Fibroblast of skin of right biceps (primary cell): Measurements from ENCODE around the gene SORBS2.

ENCODE experiments used
- DNase-seq: peaks from one replicate; pipeline ENCODE4 v3.0.0-alpha.2; 2013

SORBS2 gene

DNA sequence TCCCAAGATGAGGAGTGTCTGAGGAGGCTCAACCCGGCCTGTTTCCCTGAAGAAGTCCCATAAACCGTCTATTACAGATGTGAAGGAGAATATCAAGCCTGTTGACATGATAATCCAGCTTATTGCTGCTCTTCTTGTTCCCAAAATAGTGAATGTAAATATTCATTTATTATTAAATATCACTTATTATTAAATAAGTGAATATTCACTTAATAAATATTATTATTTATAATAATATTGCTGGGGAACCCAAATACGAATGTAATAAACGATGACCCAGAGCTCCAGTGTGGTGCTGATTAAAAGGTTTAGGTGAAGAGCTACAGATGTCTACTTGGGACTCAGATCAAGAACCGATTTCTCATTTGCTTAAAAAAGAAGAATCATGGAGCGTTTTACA is 23.8 kb upstream of the SORBS2 start:
- no peak for DNase-seq

DNA sequence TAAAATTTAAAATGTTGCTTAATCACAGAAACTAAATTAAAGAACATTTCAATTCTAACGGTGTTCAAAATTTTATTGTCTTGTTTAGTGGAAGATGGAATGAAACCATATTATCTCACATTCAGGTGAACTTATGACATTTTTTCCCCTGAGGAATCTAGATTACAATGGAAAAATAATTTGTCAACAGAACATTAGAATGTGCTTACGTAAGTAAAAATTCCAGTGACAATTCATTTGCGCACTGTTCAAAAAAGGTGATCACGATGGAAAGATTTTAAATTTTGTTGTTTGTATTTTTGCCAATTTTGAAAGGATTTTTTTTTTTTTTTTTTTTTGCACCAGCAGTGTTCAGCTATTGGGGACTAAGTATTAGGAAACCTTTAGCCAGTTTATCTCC is 23.3 kb upstream of the SORBS2 start:
- DNase-seq: no peak

DNA sequence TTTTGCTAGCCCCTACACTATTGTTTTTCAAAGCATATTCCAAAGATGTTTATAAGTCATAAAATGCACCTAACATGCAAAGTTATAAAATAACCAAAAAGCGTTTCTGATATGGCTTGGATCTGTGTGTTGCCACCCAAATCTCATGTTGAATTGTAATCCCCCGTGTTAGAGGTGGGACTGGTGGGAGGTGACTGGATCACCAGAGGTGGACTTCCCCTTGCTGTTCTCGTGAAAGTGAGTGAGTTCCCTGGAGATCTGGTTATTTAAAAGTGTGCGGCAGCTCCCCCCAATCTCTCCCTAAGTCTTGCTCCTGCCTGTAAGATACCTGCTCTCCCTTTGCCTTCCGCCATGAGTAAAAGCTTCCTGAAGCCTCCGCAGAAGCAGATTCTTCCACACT is 22.8 kb upstream of the SORBS2 start:
- DNase-seq: no peak

DNA sequence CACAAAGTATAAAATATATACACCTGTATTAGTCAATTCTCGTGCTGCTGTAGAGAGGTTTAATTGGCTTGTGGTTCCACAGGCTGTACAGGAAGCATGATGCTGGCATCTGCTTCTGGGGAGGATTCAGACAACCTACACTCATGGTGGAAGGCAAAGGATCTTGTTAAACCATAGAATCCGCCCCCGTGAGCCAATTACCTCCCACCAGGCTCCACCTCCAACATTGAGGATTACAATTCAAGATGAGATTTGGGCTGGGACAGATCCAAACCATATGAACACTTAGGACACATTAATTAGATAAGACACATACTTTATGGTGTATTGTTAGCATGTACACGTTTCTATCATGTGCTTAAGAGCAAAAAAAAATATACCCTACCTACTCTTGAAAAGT is 22.1 kb upstream of the SORBS2 start:
- DNase-seq: no peak

DNA sequence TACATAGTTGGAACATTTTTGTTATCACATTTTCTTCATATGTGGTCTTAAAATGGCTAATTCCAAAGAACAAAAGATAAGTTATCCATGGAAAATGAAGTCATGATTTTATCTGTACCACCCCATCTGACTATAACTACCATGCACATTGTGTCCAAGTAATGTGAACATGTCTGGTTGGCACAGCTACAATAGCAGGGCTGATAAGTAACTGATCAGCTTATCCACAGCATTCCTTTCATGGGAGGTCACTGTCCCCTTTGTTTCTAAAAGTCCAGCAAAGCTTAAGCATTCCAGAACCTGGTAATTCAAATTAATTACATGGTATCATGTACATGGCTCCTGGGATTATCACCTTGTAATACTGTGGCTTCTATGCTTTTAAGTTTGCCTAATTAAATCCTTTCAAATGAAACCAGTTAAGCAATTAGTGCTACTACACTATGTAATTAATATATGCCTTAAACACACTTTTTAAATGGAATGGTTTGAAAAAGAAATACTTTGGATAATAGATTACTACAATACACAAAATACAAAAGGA is 21.1 kb upstream of the SORBS2 start:
- peak; percentile 44 for DNase-seq

DNA sequence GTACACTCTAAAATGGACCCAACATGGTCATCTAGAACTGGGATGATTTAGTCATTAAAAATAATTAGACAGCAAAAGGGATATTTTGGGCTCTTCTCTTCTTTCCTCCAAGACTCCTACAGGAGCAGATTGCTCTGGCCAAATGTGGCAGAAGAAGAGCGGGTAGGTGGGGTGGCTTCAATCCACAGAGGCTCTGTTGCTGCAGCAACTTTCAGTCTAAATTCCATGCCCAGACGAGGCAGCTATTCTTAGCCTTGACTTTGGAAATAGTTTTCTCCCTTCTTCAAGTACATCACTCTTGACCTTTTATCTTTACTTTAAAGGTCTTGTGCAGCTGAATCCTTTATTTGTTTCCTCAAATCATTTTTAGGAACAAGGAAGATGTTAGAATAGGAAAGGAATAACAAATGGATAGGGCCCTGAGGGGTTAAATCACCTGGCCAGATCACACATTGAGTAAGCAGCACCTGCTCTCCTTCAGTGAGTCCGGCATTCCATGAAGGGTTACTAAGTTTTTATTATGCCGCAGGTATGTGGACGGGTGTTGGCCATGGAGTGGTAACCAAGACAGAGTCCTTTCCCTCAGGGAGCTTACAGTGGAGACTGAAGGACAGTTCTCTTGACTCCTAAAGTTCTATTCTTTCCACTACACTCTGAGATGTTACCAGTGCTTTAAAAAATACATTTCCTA is 19.3 kb upstream of the SORBS2 start:
- DNase-seq: no peak

DNA sequence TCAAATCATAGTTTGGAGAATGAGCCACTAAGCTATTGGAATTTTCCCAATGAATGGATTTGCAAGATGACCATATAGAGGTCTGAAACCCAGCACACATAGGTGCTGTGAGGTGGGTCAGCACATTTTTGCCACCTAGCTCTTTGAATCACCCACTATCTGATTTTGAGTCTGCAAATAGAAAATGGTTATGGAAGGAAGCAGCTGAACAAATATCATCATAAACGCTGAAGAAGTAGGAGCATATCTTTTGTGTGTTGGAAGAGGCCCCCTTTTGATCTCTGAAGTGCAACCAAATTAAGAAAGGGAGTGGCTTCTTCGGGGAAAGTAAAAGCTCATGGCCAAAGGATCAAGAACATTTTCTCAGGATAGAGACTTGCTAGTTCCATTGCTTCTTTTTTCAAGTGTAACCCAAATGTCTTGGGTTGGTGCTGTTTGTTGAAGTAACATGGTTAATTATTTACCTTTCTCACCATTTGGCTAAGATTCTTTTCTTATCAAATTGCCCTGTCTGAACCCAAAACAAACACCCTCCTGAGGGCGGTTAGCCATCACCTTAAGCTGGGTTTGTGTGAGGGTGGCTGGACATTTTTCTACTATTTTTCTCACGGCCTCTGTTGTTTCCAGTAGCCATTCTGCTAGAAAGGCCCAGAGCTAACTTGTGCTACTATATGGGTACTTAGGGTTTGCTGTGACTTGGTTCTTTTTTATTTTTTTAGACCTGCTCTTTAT is 18.4 kb upstream of the SORBS2 start:
- DNase-seq: no peak

DNA sequence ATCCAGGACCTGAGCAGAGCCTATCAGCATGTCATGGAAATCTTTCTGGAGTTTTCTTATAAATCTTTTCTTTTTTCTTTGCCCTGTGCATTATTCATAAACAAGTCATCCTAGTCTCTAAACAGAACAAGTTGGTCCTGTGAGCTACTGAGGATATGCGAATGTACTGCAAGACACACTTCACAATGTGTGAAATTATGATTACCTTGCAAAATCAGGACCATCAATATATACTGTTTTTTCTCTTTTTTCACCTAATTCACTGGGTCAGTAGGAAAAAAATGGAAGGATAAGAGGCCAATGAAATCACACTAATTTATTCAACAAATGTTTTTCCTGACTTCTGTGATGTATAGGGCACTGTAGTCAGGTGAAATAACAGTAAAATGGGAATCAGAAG is 14.4 kb upstream of the SORBS2 start:
- DNase-seq: no peak

DNA sequence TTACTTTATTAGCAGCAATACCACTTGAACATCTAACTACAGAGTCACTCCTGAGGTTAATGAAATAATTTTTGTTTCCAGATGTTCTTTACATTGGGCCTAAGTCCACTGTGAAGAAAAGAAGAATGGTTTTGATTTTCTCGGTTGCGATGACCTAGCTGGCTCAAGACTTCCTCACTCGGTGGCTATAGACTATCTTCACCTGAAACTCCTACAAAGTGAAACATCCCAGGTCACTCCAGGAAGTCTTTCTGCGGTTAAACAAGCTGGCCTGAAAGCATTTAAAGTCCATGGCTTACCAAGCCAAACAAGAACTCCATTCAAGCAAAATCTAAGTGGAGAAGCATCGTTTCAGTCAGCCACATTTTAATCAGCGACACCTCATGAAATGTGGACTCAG is 13.7 kb upstream of the SORBS2 start:
- no peak for DNase-seq

DNA sequence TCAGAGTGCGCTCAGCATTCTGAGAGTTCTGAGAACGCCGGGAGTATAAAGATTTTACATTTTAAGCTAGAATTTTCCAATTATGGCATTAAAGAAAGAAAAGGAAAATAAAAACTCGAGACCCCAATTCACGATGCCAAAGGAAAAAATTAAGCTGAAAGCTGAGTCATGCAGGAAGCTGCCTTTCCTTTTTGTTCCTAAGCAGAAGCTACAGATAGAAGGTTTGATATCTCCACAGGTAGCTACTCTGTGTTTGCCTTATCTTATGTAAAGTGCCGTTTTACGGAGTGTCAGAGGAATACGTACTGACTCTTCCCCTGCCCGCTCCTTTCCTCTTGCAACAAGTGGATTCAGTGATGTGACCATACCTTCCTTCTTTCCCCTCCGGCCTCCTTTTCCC is 10.8 kb upstream of the SORBS2 start:
- no peak for DNase-seq

DNA sequence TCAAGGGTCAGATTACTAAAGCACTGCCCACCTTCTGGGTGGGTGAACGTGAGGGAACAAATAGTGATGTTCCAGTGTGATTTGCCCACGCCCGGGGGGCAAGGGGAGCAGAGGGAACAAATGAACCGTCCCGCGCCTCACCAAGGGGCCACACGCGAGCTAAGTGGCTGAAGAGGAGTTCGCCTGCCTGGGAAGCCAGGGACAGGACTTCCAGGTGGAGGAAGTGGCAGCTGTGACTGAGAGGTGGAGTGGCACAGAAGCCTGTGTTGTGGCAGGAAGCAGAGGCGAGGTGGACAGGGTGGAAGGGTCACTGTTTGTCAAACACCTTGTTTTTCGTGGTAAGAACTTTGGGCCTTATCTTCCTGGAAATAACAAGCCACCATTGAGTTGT is 9.0 kb upstream of the SORBS2 start:
- no peak for DNase-seq

DNA sequence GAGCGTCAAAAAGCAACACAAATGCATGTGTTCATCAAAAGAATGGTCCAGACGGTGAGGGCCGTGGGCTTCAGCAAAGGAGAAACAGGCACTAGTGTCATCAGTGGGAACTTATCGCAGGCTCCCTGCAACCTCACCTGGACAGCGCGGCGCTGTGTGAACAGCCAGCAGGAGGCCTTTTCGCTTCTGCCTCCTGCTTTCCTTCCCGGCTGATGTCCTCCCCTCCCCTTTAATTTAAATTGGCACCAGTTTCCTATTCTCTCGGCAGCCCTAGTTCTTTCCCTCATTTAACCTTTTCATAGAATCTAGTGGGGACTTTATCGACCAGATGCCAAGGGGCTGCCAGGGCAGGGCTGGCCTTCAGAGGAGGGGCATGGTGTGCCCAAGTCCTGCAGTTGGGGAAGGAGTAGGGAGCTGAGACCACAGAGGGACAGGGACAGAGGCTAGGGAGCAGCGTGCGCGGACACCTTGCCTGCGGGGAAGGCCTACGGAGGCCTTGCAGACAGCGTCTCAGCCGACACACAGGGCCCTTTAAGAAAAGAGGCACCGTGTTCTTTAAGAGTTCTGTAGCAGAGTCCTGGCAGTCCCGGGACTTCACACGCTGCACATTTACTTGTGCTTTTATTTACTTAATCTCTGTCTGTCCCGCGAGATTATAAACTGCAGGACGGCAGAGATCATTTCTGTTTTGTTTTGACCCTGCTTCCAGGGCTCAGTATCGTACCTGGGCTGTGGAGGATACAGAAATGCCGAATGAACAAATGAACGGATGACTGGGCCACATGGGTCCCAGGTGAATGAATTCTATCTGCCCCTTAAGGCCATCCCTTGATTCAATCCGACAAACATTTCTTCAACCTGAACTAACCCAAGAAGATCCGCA is 8.4 kb upstream of the SORBS2 start:
- DNase-seq: no peak

DNA sequence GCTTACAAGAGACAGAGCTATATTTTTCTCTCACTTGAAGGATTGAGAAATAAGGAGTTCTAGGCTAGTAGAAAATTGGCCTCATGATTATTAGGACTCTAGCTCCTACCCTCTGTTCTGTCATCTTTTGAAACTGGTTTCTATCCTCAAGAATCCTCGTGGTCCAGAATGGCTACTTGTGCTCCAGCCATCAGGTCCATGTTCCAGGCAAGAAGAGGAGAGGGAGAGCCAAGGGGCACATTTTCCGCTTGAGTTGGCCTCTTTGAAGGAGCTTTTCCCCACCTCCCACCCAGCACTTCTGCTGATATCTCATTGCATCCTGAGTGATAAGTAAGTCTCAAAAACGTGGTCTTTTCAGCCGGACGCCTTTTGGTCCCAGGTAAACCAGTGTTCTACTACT is 7.2 kb upstream of the SORBS2 start:
- no peak for DNase-seq

DNA sequence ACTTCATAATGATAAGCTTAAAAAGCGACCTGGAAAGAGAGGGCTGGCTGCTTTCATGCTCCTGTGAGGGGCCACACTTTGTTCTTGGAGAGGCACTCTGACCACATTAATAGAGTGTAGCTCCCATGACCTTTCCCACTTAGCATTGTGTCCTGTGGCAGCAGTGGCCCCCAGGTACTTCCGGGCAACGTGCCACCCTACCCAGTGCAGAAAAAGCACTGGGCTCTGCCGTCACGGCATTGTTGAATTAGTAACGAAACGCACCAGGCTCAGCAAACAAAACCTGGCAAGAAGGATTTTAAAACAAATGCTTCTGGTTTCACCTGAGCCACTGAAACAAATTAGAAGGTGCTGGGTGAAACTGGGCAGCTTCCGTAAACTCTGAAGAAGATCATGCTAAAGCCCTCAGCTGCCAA is 5.4 kb upstream of the SORBS2 start:
- no peak for DNase-seq

DNA sequence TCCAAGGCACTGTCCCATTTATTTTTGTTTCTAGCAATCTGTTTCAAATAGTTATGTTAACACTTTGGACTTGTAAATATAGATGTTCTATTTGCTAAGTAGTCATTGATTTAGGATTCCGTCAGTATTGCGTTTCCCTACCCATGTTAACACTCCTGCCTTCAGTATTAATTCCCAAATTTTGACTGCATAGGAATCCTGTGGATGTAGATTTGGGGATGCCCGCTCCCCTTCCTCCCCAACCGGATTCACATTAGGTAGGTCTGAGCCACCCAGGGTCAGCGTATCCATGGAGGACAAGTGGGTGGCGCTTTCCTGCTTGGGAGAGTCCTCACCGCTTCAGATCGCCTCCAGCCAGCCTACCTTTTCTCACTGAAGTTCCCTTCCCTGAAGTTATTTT is 1.1 kb upstream of the SORBS2 start:
- DNase-seq: no peak

DNA sequence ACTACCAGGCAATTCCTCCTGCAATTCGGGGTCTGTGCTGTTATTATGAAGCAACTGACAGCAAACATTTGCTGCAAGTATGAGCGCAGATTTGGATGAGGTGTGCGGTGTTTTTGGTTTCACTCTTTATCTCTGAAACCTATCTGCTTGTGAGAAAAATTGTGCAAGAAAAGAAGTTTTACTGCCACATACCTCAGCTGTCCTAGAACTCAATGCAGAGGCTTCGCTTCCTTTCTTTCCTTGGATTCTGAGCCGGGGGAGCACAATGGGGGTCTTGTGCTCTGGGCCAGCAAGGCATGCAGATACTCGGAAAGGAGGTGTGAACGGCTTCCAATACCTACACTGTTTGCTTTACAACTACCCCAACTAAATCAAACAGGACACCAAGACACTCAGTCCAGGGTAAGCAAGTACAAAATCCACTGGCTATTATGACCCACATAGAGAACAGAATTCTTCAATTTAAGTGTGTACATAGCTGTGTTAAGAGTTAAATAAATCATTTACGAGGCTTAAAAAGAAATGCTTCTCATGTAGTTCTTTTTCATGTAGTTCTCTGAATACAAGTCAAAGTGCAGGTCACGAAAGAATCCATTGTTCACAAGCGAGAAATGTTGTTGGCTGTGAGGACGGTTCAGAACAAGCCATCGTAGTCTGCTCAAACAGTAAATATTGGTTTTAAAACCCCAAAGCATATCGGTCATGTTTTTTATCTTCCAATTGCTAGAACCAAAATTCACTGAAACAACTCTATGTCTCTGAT is 1.1 kb downstream of the SORBS2 start:
- no peak for DNase-seq

DNA sequence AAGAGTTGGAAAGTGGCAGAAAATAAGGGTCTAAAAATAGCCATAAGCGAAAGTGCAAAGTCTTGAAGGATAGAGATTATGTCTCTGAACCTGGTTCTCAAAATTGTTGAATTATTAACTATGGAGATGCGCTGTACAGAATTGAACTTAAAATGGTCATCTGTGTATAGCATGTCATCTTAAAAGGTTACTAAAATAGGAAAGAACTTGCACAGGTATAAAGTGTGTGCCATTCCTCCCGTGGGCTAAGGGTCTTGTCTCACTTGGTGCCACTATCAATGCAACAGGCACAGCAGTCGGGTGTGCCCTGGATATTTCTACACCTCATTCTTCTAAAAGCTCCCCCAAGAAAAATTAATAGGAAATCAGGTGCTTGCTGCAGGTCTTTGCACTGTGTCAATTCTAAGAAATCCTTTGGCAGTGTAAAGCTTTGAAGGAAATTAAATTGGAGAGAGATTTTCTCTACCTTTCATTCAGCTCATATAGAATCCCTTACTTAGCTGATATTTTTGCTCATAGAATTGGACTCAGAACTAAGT is 2.4 kb downstream of the SORBS2 start:
- DNase-seq: no peak

DNA sequence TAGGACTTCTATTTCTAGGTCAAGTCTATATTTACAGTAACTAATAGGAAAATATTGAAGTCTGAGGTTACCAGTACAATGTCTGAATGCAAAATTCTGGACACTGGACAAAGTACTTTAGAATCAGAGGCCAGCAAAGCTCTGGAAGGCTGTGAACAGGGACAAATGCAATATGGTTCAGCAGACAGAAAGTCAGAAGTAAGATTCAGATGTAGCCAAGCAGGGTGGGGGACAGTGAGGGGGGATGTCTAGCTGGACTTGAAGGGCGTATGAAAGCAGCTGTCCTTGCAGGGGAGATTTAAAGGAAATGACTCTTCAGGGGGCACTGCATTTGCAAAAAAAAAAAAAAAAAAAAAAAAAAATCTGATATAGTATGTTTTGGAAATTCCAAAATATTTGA is 2.9 kb downstream of the SORBS2 start:
- no peak for DNase-seq

DNA sequence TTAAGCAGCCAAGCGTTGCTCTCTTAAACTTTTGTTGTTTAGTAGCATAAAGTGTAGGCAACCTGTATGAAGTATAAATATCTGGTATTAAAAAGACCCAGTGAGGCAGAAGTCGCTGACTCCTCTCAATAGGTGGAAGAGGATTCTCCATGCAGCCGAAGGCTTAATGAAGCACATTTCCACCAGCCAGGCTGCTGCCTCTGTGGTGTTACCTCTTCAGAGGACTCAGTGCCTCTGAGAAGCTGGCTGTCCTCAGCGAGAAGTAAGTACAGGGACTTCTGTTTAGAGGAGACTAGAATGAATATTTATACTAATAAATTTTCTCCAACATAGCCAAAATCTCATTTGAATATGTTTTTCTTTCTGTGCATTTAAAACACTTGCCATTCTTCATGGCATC is 6.0 kb downstream of the SORBS2 start:
- no peak for DNase-seq

DNA sequence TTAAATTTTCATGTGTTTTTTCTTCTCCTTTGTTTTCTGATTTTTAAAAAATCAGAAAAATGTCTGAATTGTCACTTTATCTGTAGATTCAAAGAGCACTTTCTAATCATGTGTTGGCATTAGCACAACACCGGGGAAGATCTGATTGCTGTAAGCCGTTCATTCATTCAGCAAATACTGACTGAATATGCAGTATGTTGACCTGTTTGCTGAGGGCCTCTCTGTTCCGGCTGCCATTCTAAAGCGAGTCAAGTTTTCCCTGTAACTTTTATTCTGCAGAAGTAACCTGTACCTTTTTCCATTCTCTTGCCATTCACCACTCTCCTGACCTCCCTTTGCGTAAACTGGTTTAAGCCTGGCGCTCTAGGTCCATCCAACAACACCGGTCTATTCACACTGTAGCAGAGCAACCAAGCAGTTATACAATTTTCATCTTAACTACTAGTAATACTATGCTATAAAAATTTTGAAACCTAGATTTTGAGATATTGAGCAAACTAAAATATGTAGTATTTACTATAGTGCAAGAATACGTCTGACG is 6.7 kb downstream of the SORBS2 start:
- no peak for DNase-seq

DNA sequence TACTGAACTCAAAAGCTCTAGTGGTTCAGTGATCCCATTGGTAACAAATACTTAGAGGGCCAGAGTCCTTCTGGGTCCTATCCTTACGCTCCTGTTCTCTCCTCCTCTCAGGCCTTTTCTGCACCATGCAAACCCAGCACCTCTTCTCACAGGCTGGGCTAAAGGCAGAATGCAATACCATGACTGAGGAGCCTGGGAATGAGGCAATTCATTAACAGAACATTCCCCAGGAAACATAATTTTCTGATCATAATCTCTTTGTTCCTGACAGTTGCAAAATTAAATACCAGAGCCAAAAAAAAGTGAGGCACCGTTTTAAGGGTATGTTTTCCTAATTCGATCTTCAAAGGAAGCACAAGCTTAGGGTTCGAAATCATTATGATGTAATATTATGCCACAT is 9.0 kb downstream of the SORBS2 start:
- no peak for DNase-seq

DNA sequence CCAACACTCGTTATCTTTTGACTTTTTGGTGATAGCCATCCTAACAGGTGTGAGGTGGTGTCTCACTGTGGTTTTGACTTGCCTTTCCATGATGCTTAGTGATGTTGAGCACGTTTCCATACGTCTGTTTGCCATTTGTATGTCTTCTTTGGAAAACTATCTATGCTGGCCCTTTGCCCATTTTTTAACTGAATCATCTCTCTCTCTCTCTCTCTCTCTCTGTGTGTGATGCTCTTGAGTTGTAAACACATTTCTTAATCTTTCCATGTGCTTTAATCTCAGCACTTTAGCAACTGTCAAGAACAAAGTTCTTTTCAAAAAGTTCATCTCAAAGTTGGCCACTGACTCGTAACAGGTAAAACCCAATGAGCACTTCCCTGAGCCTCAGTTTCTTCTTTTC is 10.5 kb downstream of the SORBS2 start:
- peak; percentile 30 for DNase-seq
